ENCODE data around the gene KIAA1671.

KIAA1671 gene

GRCh38 chr22:25068707-25069106, 116.2 kb downstream of the KIAA1671 start:
- no peak for TF ChIP-seq CTCF (IDR thresholded peaks at IDR 0.05; ENCODE audit: low read depth, low read length)
- no peak overlapping the region for H3K4me3 ChIP-seq (replicated peaks in 1 of 2; ENCODE audit: low read depth in 2 of 2, low read length in 2 of 2)
- DNase-seq (ENCODE audit: low read depth in 2 of 2): no peak

GRCh38 chr22:25069426-25069757, 116.9 kb downstream of the KIAA1671 start:
- H3K4me3 ChIP-seq (replicated peaks in 1 of 2; ENCODE audit: low read depth in 2 of 2, low read length in 2 of 2): no peak overlapping the region
- TF ChIP-seq CTCF (IDR thresholded peaks at IDR 0.05; ENCODE audit: low read depth, low read length): no peak
- DNase-seq (ENCODE audit: low read depth in 2 of 2): no peak

GRCh38 chr22:25069758-25070481, 117.4 kb downstream of the KIAA1671 start:
- TF ChIP-seq CTCF (IDR thresholded peaks at IDR 0.05; ENCODE audit: low read depth, low read length): no peak
- no peak for DNase-seq (ENCODE audit: low read depth in 2 of 2)
- no peak overlapping the region for H3K4me3 ChIP-seq (replicated peaks in 1 of 2; ENCODE audit: low read depth in 2 of 2, low read length in 2 of 2)

GRCh38 chr22:25070956-25071355, 118.4 kb downstream of the KIAA1671 start:
- DNase-seq (ENCODE audit: low read depth in 2 of 2): no peak
- H3K4me3 ChIP-seq (replicated peaks in 1 of 2; ENCODE audit: low read depth in 2 of 2, low read length in 2 of 2): no peak overlapping the region
- TF ChIP-seq CTCF (IDR thresholded peaks at IDR 0.05; ENCODE audit: low read depth, low read length): no peak

GRCh38 chr22:25071720-25072119, 119.2 kb downstream of the KIAA1671 start:
- TF ChIP-seq CTCF (IDR thresholded peaks at IDR 0.05; ENCODE audit: low read depth, low read length): no peak
- H3K4me3 ChIP-seq (replicated peaks in 1 of 2; ENCODE audit: low read depth in 2 of 2, low read length in 2 of 2): no peak overlapping the region
- no peak for DNase-seq (ENCODE audit: low read depth in 2 of 2)

GRCh38 chr22:25072406-25072805, 119.9 kb downstream of the KIAA1671 start:
- H3K4me3 ChIP-seq (replicated peaks in 1 of 2; ENCODE audit: low read depth in 2 of 2, low read length in 2 of 2): no peak overlapping the region
- no peak for TF ChIP-seq CTCF (IDR thresholded peaks at IDR 0.05; ENCODE audit: low read depth, low read length)
- no peak for DNase-seq (ENCODE audit: low read depth in 2 of 2)

- no peak for DNase-seq (ENCODE audit: low read depth in 2 of 2)
- no peak for TF ChIP-seq CTCF (IDR thresholded peaks at IDR 0.05; ENCODE audit: low read depth, low read length)
- no peak overlapping the region for H3K4me3 ChIP-seq (replicated peaks in 1 of 2; ENCODE audit: low read depth in 2 of 2, low read length in 2 of 2)
Observed at GRCh38 chr22:25076336-25076735, 123.8 kb downstream of the KIAA1671 start.
